Measurements from ENCODE around the gene SLC5A11. TPM values are rescaled to one million over a fixed set of nuclear protein-coding genes. Genes with fewer than 3 reads are reported as not detected.

The SLC5A11 gene
- polyA plus RNA-seq, 3 donors: 0.60 TPM; not detected in 2

- DNase-seq: no peak
- Histone ChIP-seq H3K9ac (ENCODE audit: insufficient read depth, low read length, poor library complexity, severe bottlenecking) (no peak overlapping the region), H3K4me1 (ENCODE audit: control insufficient read depth in 1 of 2, insufficient read depth in 2 of 2, low read length in 2 of 2) (no peaks in the 10 kb centered on the region), H3K79me2 (ENCODE audit: insufficient read depth, low read length) (no peaks in the 10 kb centered on the region), H3K4me2 (replicated peaks; ENCODE audit: extremely low read depth, low read length, poor library complexity, severe bottlenecking) (no peak overlapping the region), H3K36me3 (replicated peaks in 1 of 2; ENCODE audit: control insufficient read depth in 1 of 2, insufficient read depth in 2 of 2, low read length in 2 of 2) (no peaks in the 10 kb centered on the region), H3K4me3 (replicated peaks in 1 of 3; ENCODE audit: low read depth in 2 of 3, low read length in 3 of 3) (no peak overlapping the region), H3K9me3 (replicated peaks in 1 of 2; ENCODE audit: control insufficient read depth in 1 of 2, insufficient read depth in 1 of 2, low read length in 2 of 2) (no peaks in the 10 kb centered on the region), H3K27ac (ENCODE audit: low read depth in 1 of 2, low read length in 2 of 2) (no peak overlapping the region), H4K20me1 (ENCODE audit: insufficient read depth, low read length) (no peaks in the 10 kb centered on the region), H3K27me3 (ENCODE audit: control insufficient read depth in 2 of 2, insufficient read depth in 2 of 2, low read length in 2 of 2) (no peaks in the 10 kb centered on the region), H2AFZ (ENCODE audit: insufficient read depth, low read depth, low read length, poor library complexity, severe bottlenecking) (no peak overlapping the region)
- Mint-ChIP-seq H3K27ac (no peak overlapping the region), H3K9me3 (peaks cover 0 to 3% (median 0%) of the 10 kb centered on the region in 7 donors), H3K36me3 (no peaks in the 10 kb centered on the region), H3K4me3 (no peak overlapping the region), H3K4me1 (no peaks in the 10 kb centered on the region), H3K27me3 (ENCODE audit: low read depth in 3 of 3) (peaks cover 3 to 18% (median 3%) of the 10 kb centered on the region in 3 donors)
- TF ChIP-seq CTCF (IDR thresholded peaks at IDR 0.05): no peak
- intact Hi-C loops (cut with micrococcal nuclease): no loop called here
- WGBS (ENCODE audit: insufficient coverage): 80% methylated on average over 1 of the region's 5 CpGs
Observed at GRCh38 chr16:24871891-24872290, 26.1 kb downstream of the SLC5A11 start.

GRCh38 chr16:24873028-24873427 is 27.3 kb downstream of the SLC5A11 start:
- no peak overlapping the region for H3K4me2 ChIP-seq (replicated peaks; ENCODE audit: extremely low read depth, low read length, poor library complexity, severe bottlenecking)
- no peak overlapping the region for H3K4me3 Mint-ChIP-seq
- H3K27me3 Mint-ChIP-seq (ENCODE audit: low read depth in 3 of 3): peaks cover 3 to 13% (median 3%) of the 10 kb centered on the region in 3 donors
- H2AFZ ChIP-seq (ENCODE audit: insufficient read depth, low read depth, low read length, poor library complexity, severe bottlenecking): no peak overlapping the region
- H4K20me1 ChIP-seq (ENCODE audit: insufficient read depth, low read length): no peaks in the 10 kb centered on the region
- H3K36me3 Mint-ChIP-seq: no peaks in the 10 kb centered on the region
- H3K9me3 ChIP-seq (replicated peaks in 1 of 2; ENCODE audit: control insufficient read depth in 1 of 2, insufficient read depth in 1 of 2, low read length in 2 of 2): no peaks in the 10 kb centered on the region
- intact Hi-C loops (cut with micrococcal nuclease): no loop called here
- H3K79me2 ChIP-seq (ENCODE audit: insufficient read depth, low read length): no peaks in the 10 kb centered on the region
- no peak for TF ChIP-seq CTCF (IDR thresholded peaks at IDR 0.05)
- H3K27me3 ChIP-seq (ENCODE audit: control insufficient read depth in 2 of 2, insufficient read depth in 2 of 2, low read length in 2 of 2): no peaks in the 10 kb centered on the region
- WGBS (ENCODE audit: insufficient coverage): 80% methylated on average over 1 of the region's 2 CpGs
- H3K9me3 Mint-ChIP-seq: peaks cover 0 to 3% (median 0%) of the 10 kb centered on the region in 7 donors
- H3K27ac ChIP-seq (ENCODE audit: low read depth in 1 of 2, low read length in 2 of 2): no peak overlapping the region
- DNase-seq: no peak
- H3K9ac ChIP-seq (ENCODE audit: insufficient read depth, low read length, poor library complexity, severe bottlenecking): no peak overlapping the region
- H3K4me1 ChIP-seq (ENCODE audit: control insufficient read depth in 1 of 2, insufficient read depth in 2 of 2, low read length in 2 of 2): no peaks in the 10 kb centered on the region
- no peaks in the 10 kb centered on the region for H3K4me1 Mint-ChIP-seq
- H3K36me3 ChIP-seq (replicated peaks in 1 of 2; ENCODE audit: control insufficient read depth in 1 of 2, insufficient read depth in 2 of 2, low read length in 2 of 2): no peaks in the 10 kb centered on the region
- H3K4me3 ChIP-seq (replicated peaks in 1 of 3; ENCODE audit: low read depth in 2 of 3, low read length in 3 of 3): no peak overlapping the region
- no peak overlapping the region for H3K27ac Mint-ChIP-seq
